ENCODE measurements around the gene XAF1.
A peak's percentile ranks its signal among the peaks of the same experiment; 100 is the strongest.
"Not testable (repeated sequence)": the region's sequence is repeated elsewhere in the genome, so short reads cannot be mapped to it uniquely, and the experiment has no call there.

The XAF1 gene, protein sequence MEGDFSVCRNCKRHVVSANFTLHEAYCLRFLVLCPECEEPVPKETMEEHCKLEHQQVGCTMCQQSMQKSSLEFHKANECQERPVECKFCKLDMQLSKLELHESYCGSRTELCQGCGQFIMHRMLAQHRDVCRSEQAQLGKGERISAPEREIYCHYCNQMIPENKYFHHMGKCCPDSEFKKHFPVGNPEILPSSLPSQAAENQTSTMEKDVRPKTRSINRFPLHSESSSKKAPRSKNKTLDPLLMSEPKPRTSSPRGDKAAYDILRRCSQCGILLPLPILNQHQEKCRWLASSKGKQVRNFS

DNA sequence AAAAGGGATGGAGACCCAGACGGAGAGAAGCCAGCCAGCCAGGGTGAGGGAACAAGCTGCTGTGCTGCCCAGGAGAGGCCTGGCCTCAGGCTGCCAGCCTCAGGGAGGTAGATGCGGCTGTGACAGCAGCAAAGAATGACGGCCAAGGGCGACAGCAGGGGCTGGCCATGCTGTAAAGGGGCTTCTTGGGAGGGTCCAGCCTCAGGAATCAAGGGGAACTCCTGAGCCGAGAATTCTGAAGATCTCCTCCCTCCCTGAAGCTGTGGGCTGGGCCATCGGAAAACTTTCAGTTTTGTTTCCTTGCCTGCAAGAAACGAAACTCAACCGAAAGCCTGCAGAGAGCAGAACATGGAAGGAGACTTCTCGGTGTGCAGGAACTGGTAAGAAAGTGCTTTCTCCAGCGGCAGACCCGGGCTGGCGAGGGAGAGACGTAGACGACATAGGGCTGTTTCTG is at the start of gene XAF1:
Gene XAF1 (plus strand): TSS at position 316 of the 454 bp plus-strand sequence. CDS start 33 bp downstream, at position 349.
- DNase-seq (ENCODE audit: low spot score): peak; percentile 27

- no peak for DNase-seq (ENCODE audit: low spot score)
Observed at GRCh38 chr17:6706499-6706898, 49.3 kb upstream of the XAF1 start.

DNA sequence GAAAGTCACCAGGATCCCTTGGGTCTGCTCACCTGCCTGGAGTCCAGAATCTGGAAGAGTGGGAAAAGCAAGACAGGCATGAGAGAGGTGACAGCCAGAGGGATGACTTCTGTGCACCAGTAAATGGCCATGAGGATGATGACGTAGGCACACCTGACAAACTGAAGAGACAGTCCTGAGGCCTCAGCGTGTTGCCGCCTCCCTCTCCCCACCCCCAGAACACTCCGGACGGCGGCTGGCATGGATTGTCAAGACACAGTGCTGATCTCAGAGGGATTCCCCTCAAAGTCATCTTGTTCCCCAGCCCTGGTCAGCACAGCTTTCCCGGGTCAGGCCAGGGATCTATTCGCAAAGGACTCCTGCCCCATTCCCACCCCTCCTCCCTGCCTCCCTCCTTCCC is 48.9 kb upstream of the XAF1 start:
- no peak for DNase-seq (ENCODE audit: low spot score)

DNA sequence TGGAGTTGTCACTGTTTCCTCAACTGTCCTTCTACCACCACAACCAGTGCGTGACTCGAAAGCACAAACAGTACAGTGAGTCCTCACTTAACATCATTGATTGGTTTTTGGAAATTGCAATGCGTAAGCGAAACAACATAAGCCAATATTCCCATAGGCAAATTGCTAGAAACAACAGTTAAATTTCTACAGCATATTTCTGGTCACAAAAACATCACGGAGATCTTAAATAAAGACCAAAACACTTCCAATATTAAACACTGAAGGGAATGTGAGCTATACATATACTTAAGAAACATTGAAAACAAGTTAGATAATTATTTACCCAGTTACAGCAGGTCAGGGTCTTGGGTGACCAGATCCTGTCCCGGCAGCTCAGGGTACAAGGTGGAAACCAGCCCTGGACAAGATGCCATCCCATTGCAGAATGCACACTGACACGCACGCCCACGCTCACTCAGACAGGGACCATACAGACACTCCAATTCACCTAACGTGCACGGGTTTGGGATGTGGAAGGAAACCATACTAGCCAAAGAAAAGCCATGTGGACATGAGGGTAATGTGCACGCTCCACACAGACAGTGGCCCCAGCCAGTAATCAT is 47.4 kb upstream of the XAF1 start:
- DNase-seq (ENCODE audit: low spot score): no peak

DNA sequence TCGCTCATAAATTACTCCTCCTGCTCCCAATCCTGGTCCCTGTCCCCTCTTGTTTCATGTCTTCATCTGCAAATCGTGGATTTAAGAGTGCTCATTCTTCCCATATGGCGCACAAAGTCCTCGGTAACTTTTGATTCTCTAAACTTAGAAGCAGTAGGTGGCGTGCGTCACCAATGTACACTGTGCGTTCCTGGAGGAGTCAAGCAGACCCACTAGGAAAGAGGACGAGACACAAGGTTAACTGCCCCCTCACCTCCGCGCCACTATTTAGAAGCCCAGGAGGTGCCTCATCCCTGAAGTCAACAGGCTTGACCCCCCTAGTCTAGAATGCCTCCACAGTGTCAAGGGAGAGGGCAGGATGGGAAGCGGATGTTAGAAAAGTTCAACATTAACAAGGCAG is 45.5 kb upstream of the XAF1 start:
- no peak for DNase-seq (ENCODE audit: low spot score)

- DNase-seq (ENCODE audit: low spot score): no peak
Observed at GRCh38 chr17:6711081-6711674, 44.7 kb upstream of the XAF1 start.

GRCh38 chr17:6711681-6712057 is 44.2 kb upstream of the XAF1 start:
- no peak for DNase-seq (ENCODE audit: low spot score)

DNA sequence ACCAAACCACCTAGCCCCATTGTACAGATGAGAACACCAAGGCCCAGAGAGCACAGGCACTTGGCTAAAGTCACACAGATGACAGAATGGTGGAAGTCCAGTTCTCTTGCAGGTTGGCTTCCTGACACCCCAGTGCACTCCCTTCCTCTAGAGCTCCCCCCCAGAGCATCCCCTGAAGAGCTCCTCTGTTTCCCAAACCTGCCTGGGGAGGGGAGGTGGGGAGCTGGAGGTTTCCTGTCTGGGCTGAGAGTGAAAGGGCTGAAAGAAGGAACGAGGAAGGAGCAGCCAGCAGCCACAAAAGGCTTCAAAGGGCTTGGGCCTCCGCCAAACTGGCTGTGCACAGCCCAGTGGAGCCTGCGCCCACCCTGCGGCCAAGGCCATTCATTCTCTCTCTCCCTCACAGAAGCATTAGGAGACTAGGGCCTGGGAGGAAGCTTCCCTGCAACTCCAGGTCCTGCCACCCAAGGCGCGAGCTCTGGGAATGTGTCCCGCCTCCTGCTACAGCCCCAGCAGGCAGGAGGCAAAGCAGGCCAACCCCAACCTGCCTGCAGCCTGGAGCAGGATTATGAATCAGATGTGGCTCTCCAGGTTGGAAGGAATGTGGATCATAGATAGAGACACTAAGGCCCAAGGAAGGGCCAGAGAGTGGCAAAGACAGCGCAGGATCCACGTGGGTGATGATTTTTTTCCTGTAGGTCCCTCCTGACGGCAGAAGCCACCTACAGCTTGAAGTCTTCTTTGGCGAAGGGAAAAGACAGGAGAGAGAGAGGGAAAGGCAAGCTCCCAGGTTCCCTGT is 43.6 kb upstream of the XAF1 start:
- no peak for DNase-seq (ENCODE audit: low spot score)

GRCh38 chr17:6712854-6713129 is 43.1 kb upstream of the XAF1 start:
- no peak for DNase-seq (ENCODE audit: low spot score)

GRCh38 chr17:6713130-6713917 is 42.5 kb upstream of the XAF1 start, which contains the start of gene SLC13A5:
Gene SLC13A5, minus strand, starts transcription at chr17:6713369. Its CDS starts 36 bp downstream, at chr17:6713333.
- DNase-seq (ENCODE audit: low spot score): peak; percentile 30

DNA sequence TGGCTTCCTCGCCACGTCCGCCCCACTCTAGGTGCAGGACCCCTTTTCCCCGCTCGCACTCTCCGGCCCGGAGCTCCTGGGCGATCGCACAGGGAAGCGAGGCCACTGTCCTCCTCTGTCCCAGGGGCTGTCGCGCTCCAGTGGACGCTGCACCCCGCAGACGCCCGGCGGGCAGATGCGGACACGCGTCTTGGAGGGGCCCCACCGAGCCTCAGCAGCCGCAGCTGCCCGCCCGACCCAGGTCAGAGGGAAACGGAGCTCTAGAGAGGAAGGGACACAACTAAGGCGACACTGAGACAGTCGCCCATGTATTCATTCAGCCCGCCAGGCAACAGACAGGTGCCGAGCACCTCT is 42.0 kb upstream of the XAF1 start:
- no peak for DNase-seq (ENCODE audit: low spot score)

DNA sequence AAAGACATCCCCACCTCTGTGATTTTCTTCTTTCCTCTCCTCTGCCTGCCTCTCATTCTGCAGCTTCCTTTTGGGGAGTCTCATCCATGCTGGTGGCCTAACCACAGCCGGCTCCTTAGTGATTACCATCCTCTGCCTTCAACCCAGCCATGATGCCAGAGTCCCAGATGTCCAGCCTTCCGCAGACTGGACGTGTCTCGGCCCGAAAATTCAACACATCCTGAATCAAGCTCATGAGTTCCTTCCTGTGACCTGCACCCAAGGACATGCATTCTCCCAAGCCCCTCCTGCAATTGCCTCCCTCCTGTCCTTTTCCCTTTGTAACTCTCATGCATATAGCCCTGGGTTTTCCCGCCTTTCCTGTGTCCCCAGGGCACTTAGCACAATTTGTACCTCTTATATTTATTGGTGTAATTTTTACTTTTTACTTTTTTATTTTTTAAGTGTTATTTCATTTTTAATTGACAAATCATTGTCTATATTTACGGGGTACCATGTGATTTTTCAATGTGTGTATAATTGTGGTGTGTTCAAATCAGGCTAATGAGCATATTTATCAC is 41.5 kb upstream of the XAF1 start:
- no peak for DNase-seq (ENCODE audit: low spot score)

GRCh38 chr17:6716736-6717135 is 39.1 kb upstream of the XAF1 start:
- DNase-seq (ENCODE audit: low spot score): no peak

DNA sequence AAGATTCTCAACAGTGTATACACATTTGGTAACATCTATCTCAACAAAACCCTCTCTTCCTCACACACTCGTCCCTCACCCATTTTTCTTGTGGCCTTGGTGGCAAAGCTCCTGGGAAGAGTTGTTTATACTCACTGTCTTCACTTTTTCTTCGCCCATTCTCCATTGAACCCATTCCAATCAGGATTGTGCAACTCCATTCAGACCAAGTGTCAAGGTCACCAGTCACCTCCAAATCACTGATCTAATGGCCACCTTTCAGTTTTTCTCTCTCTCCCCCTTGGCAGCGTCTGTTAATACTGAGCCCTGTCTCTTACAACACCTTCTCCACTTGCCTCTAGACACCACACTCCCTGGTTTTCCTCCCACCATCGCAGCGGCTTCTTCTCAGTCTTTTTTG is 34.1 kb upstream of the XAF1 start:
- DNase-seq (ENCODE audit: low spot score): no peak

DNA sequence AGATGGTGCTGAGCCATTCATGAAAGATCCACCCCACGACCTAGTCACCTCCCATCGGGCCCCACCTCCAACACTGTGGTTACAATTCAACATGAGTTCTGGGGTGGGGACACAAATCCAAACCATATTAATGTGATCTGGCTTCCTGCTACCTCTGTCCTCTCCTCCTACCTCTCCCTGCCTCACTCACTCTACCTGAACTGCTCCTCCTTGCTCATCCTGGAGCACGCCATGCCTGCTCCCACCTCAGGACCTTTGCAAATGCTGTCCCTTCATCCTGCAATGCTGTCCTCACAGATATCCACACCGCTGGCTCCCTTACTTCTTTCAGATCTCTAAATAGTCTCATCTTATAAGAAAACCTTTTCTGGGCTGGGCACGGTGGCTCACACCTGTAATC is 31.8 kb upstream of the XAF1 start:
- no peak for DNase-seq (ENCODE audit: low spot score)

GRCh38 chr17:6729531-6729930 is 26.3 kb upstream of the XAF1 start:
- DNase-seq (ENCODE audit: low spot score): no peak

- DNase-seq (ENCODE audit: low spot score): not testable (repeated sequence)
Observed at GRCh38 chr17:6746665-6747064, 9.2 kb upstream of the XAF1 start.

GRCh38 chr17:6748617-6749016 is 7.2 kb upstream of the XAF1 start:
- no peak for DNase-seq (ENCODE audit: low spot score)

DNA sequence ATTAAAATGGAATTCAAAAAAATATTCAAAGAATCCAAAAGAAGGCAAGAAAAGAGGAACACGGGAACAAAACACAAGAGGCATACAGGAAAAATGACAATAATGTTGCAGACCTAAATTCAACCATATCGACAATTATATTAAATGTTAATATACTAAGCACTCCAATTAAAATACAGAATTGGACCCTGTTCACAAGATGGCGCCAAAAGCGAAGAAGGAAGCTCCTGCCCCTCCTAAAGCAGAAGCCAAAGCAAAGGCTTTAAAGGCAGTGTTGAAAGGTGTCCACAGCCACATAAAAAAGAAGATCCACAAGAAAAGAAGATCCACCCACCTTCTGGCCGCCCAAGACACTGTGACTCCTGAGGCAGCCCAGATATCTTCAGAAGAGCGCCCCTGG is 6.3 kb upstream of the XAF1 start:
- DNase-seq (ENCODE audit: low spot score): no peak

GRCh38 chr17:6752068-6752909 is 3.6 kb upstream of the XAF1 start:
- DNase-seq (ENCODE audit: low spot score): peak; percentile 97

DNA sequence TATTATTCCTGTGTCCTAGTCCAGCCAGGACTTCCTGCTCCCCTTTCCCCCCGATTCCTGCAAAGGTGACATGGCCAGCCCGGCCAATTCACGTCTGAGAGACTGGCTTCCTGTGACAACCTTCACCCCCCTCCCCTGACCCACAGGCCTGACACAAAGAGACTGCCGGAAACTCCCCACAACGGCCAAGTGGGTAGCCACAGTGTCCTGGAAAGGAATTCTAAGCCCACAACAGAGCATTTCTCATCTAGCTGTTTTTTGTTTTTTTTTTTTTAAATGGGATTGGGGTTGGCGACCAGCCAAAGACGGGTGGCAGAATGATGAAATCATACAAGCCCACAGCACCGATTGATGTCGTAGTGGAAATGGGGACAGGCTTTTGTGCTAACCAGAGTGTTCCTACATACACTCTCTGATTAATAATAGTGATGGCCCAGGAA is 2.8 kb upstream of the XAF1 start:
- DNase-seq (ENCODE audit: low spot score): peak; percentile 79
